ENCODE measurements around the gene SST. TPM values are rescaled to one million over a fixed set of nuclear protein-coding genes. Genes with fewer than 3 reads are reported as not detected.

The SST gene
- polyA plus RNA-seq (2013, experiment 1 of 4): 2.3 TPM
- polyA plus RNA-seq (2013, experiment 2 of 4): 0.73 TPM
- 5.3 TPM for polyA plus RNA-seq (2013, experiment 3 of 4)
- 5.8 TPM for polyA plus RNA-seq (2013, experiment 4 of 4)

GRCh38 chr3:187669675-187670504 lies at the start of gene SST:
Gene SST, minus strand, starts transcription at chr3:187670394. Its CDS starts 103 bp downstream, at chr3:187670291.
- H3K27me3 ChIP-seq (ENCODE audit: control insufficient read depth, insufficient read depth, low read length, poor library complexity, severe bottlenecking): peaks cover 26% of the 10 kb centered on the region
- H3K4me3 ChIP-seq (ENCODE audit: insufficient read depth, low read depth, low read length): no peak within 1 kb of the TSS
- H3K36me3 ChIP-seq (ENCODE audit: control insufficient read depth, insufficient read depth, low read length): no peaks in the 10 kb centered on the region
- H3K9me3 ChIP-seq (ENCODE audit: control insufficient read depth, low read length): no peaks in the 10 kb centered on the region
- H3K4me1 ChIP-seq (ENCODE audit: control insufficient read depth, insufficient read depth, low read length): no peaks in the 10 kb centered on the region
- 8 to 9% methylated on average over 46 of the region's 46 CpGs for WGBS, 2 experiments
- no peak within 1 kb of the TSS for H3K27ac ChIP-seq (ENCODE audit: insufficient read depth, low read depth, low read length, poor library complexity, severe bottlenecking)

- H3K4me1 ChIP-seq (ENCODE audit: control insufficient read depth, insufficient read depth, low read length): peaks cover 12% of the 10 kb centered on the region
- WGBS, 2 experiments: 20 to 26% methylated on average over 6 of the region's 6 CpGs
- no peak overlapping the region for H3K4me3 ChIP-seq (ENCODE audit: insufficient read depth, low read depth, low read length)
- H3K36me3 ChIP-seq (ENCODE audit: control insufficient read depth, insufficient read depth, low read length): peaks cover 22% of the 10 kb centered on the region
- no peaks in the 10 kb centered on the region for H3K27me3 ChIP-seq (ENCODE audit: control insufficient read depth, insufficient read depth, low read length, poor library complexity, severe bottlenecking)
- H3K27ac ChIP-seq (ENCODE audit: insufficient read depth, low read depth, low read length, poor library complexity, severe bottlenecking): peak overlapping the region; percentile 22
- H3K9me3 ChIP-seq (ENCODE audit: control insufficient read depth, low read length): no peaks in the 10 kb centered on the region
Measured at GRCh38 chr3:187719628-187720336, 49.6 kb upstream of the SST start.

GRCh38 chr3:187718802-187719201 lies 48.6 kb upstream of the SST start:
- WGBS, 2 experiments: 80 to 96% methylated on average over 4 to 5 of the region's 5 CpGs
- peaks cover 12% of the 10 kb centered on the region for H3K4me1 ChIP-seq (ENCODE audit: control insufficient read depth, insufficient read depth, low read length)
- H3K4me3 ChIP-seq (ENCODE audit: insufficient read depth, low read depth, low read length): no peak overlapping the region
- no peaks in the 10 kb centered on the region for H3K27me3 ChIP-seq (ENCODE audit: control insufficient read depth, insufficient read depth, low read length, poor library complexity, severe bottlenecking)
- no peak overlapping the region for H3K27ac ChIP-seq (ENCODE audit: insufficient read depth, low read depth, low read length, poor library complexity, severe bottlenecking)
- peaks cover 13% of the 10 kb centered on the region for H3K36me3 ChIP-seq (ENCODE audit: control insufficient read depth, insufficient read depth, low read length)
- no peaks in the 10 kb centered on the region for H3K9me3 ChIP-seq (ENCODE audit: control insufficient read depth, low read length)

- Histone ChIP-seq H3K4me1 (ENCODE audit: control insufficient read depth, insufficient read depth, low read length) (peaks cover 12% of the 10 kb centered on the region), H3K9me3 (ENCODE audit: control insufficient read depth, low read length) (no peaks in the 10 kb centered on the region), H3K27ac (ENCODE audit: insufficient read depth, low read depth, low read length, poor library complexity, severe bottlenecking) (no peak overlapping the region), H3K36me3 (ENCODE audit: control insufficient read depth, insufficient read depth, low read length) (peaks cover 2% of the 10 kb centered on the region), H3K27me3 (ENCODE audit: control insufficient read depth, insufficient read depth, low read length, poor library complexity, severe bottlenecking) (no peaks in the 10 kb centered on the region), H3K4me3 (ENCODE audit: insufficient read depth, low read depth, low read length) (no peak overlapping the region)
- WGBS, 2 experiments: 89 to 90% methylated on average over 1 of the region's 1 CpG
Measured at GRCh38 chr3:187717572-187717971, 47.4 kb upstream of the SST start.

GRCh38 chr3:187714404-187714979 lies 44.3 kb upstream of the SST start:
- H3K27ac ChIP-seq (ENCODE audit: insufficient read depth, low read depth, low read length, poor library complexity, severe bottlenecking): no peak overlapping the region
- H3K27me3 ChIP-seq (ENCODE audit: control insufficient read depth, insufficient read depth, low read length, poor library complexity, severe bottlenecking): no peaks in the 10 kb centered on the region
- no peaks in the 10 kb centered on the region for H3K9me3 ChIP-seq (ENCODE audit: control insufficient read depth, low read length)
- H3K4me1 ChIP-seq (ENCODE audit: control insufficient read depth, insufficient read depth, low read length): peaks cover 4% of the 10 kb centered on the region
- 34 to 35% methylated on average over 3 to 4 of the region's 4 CpGs for WGBS, 2 experiments
- H3K36me3 ChIP-seq (ENCODE audit: control insufficient read depth, insufficient read depth, low read length): no peaks in the 10 kb centered on the region
- no peak overlapping the region for H3K4me3 ChIP-seq (ENCODE audit: insufficient read depth, low read depth, low read length)

GRCh38 chr3:187713504-187713903 lies 43.3 kb upstream of the SST start:
- H3K27me3 ChIP-seq (ENCODE audit: control insufficient read depth, insufficient read depth, low read length, poor library complexity, severe bottlenecking): no peaks in the 10 kb centered on the region
- no peak overlapping the region for H3K27ac ChIP-seq (ENCODE audit: insufficient read depth, low read depth, low read length, poor library complexity, severe bottlenecking)
- H3K36me3 ChIP-seq (ENCODE audit: control insufficient read depth, insufficient read depth, low read length): no peaks in the 10 kb centered on the region
- H3K4me1 ChIP-seq (ENCODE audit: control insufficient read depth, insufficient read depth, low read length): no peaks in the 10 kb centered on the region
- H3K4me3 ChIP-seq (ENCODE audit: insufficient read depth, low read depth, low read length): no peak overlapping the region
- no peaks in the 10 kb centered on the region for H3K9me3 ChIP-seq (ENCODE audit: control insufficient read depth, low read length)
- 93% methylated on average over 2 of the region's 2 CpGs for WGBS, 2 experiments

- 66 to 76% methylated on average over 4 of the region's 4 CpGs for WGBS, 2 experiments
- H3K4me3 ChIP-seq (ENCODE audit: insufficient read depth, low read depth, low read length): no peak overlapping the region
- H3K36me3 ChIP-seq (ENCODE audit: control insufficient read depth, insufficient read depth, low read length): no peaks in the 10 kb centered on the region
- no peaks in the 10 kb centered on the region for H3K4me1 ChIP-seq (ENCODE audit: control insufficient read depth, insufficient read depth, low read length)
- no peaks in the 10 kb centered on the region for H3K9me3 ChIP-seq (ENCODE audit: control insufficient read depth, low read length)
- H3K27ac ChIP-seq (ENCODE audit: insufficient read depth, low read depth, low read length, poor library complexity, severe bottlenecking): no peak overlapping the region
- no peaks in the 10 kb centered on the region for H3K27me3 ChIP-seq (ENCODE audit: control insufficient read depth, insufficient read depth, low read length, poor library complexity, severe bottlenecking)
Measured at GRCh38 chr3:187709155-187709554, 39.0 kb upstream of the SST start.

GRCh38 chr3:187708696-187709095 lies 38.5 kb upstream of the SST start:
- no peaks in the 10 kb centered on the region for H3K27me3 ChIP-seq (ENCODE audit: control insufficient read depth, insufficient read depth, low read length, poor library complexity, severe bottlenecking)
- H3K4me3 ChIP-seq (ENCODE audit: insufficient read depth, low read depth, low read length): no peak overlapping the region
- H3K4me1 ChIP-seq (ENCODE audit: control insufficient read depth, insufficient read depth, low read length): no peaks in the 10 kb centered on the region
- no peaks in the 10 kb centered on the region for H3K9me3 ChIP-seq (ENCODE audit: control insufficient read depth, low read length)
- no peaks in the 10 kb centered on the region for H3K36me3 ChIP-seq (ENCODE audit: control insufficient read depth, insufficient read depth, low read length)
- no peak overlapping the region for H3K27ac ChIP-seq (ENCODE audit: insufficient read depth, low read depth, low read length, poor library complexity, severe bottlenecking)

GRCh38 chr3:187706971-187707370 lies 36.8 kb upstream of the SST start:
- Histone ChIP-seq H3K27me3 (ENCODE audit: control insufficient read depth, insufficient read depth, low read length, poor library complexity, severe bottlenecking) (no peaks in the 10 kb centered on the region), H3K27ac (ENCODE audit: insufficient read depth, low read depth, low read length, poor library complexity, severe bottlenecking) (no peak overlapping the region), H3K4me3 (ENCODE audit: insufficient read depth, low read depth, low read length) (no peak overlapping the region), H3K9me3 (ENCODE audit: control insufficient read depth, low read length) (no peaks in the 10 kb centered on the region), H3K4me1 (ENCODE audit: control insufficient read depth, insufficient read depth, low read length) (no peaks in the 10 kb centered on the region), H3K36me3 (ENCODE audit: control insufficient read depth, insufficient read depth, low read length) (no peaks in the 10 kb centered on the region)
- 87 to 91% methylated on average over 2 of the region's 2 CpGs for WGBS, 2 experiments

- H3K4me1 ChIP-seq (ENCODE audit: control insufficient read depth, insufficient read depth, low read length): no peaks in the 10 kb centered on the region
- H3K9me3 ChIP-seq (ENCODE audit: control insufficient read depth, low read length): no peaks in the 10 kb centered on the region
- H3K36me3 ChIP-seq (ENCODE audit: control insufficient read depth, insufficient read depth, low read length): no peaks in the 10 kb centered on the region
- H3K27ac ChIP-seq (ENCODE audit: insufficient read depth, low read depth, low read length, poor library complexity, severe bottlenecking): no peak overlapping the region
- H3K4me3 ChIP-seq (ENCODE audit: insufficient read depth, low read depth, low read length): no peak overlapping the region
- no peaks in the 10 kb centered on the region for H3K27me3 ChIP-seq (ENCODE audit: control insufficient read depth, insufficient read depth, low read length, poor library complexity, severe bottlenecking)
Measured at GRCh38 chr3:187705164-187705563, 35.0 kb upstream of the SST start.
